ENCODE data around the gene XAGE2. TPM values are rescaled to one million over a fixed set of nuclear protein-coding genes. Genes with fewer than 3 reads are reported as not detected.

XAGE2 gene
- total and polyA plus RNA-seq, 4 donors, result not detected

GRCh38 chrX:52353838-52354237 is 15.0 kb upstream of the XAGE2 start:
- no peak overlapping the region for H3K9ac ChIP-seq (ENCODE audit: low read depth in 1 of 2, low read length in 2 of 2)
- H3K27me3 ChIP-seq (ENCODE audit: control insufficient read depth in 4 of 4, insufficient read depth in 4 of 4, low read length in 3 of 4), result peaks cover 0 to 2% (median 0%) of the 10 kb centered on the region in 4 donors
- H3K4me3 ChIP-seq (ENCODE audit: low read depth in 1 of 3, low read length in 3 of 3), result no peak overlapping the region
- no peaks in the 10 kb centered on the region for H3K4me1 ChIP-seq (ENCODE audit: control insufficient read depth in 4 of 4, insufficient read depth in 4 of 4, low read length in 3 of 4)
- no peak for DNase-seq (ENCODE audit: low spot score)
- H3K9me3 ChIP-seq (ENCODE audit: control insufficient read depth in 4 of 4, low read length in 3 of 4), result no peaks in the 10 kb centered on the region
- TF ChIP-seq CTCF (IDR thresholded peaks at IDR 0.05; ENCODE audit: low read depth, low read length, missing input control) (no peak), FOXA2 (IDR thresholded peaks at IDR 0.05) (no peak), RAD21 (IDR thresholded peaks at IDR 0.05) (no peak), NR2F2 (IDR thresholded peaks at IDR 0.05) (no peak)
- TF ChIP-seq, protein P1, sequence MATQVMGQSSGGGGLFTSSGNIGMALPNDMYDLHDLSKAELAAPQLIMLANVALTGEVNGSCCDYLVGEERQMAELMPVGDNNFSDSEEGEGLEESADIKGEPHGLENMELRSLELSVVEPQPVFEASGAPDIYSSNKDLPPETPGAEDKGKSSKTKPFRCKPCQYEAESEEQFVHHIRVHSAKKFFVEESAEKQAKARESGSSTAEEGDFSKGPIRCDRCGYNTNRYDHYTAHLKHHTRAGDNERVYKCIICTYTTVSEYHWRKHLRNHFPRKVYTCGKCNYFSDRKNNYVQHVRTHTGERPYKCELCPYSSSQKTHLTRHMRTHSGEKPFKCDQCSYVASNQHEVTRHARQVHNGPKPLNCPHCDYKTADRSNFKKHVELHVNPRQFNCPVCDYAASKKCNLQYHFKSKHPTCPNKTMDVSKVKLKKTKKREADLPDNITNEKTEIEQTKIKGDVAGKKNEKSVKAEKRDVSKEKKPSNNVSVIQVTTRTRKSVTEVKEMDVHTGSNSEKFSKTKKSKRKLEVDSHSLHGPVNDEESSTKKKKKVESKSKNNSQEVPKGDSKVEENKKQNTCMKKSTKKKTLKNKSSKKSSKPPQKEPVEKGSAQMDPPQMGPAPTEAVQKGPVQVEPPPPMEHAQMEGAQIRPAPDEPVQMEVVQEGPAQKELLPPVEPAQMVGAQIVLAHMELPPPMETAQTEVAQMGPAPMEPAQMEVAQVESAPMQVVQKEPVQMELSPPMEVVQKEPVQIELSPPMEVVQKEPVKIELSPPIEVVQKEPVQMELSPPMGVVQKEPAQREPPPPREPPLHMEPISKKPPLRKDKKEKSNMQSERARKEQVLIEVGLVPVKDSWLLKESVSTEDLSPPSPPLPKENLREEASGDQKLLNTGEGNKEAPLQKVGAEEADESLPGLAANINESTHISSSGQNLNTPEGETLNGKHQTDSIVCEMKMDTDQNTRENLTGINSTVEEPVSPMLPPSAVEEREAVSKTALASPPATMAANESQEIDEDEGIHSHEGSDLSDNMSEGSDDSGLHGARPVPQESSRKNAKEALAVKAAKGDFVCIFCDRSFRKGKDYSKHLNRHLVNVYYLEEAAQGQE (IDR thresholded peaks at IDR 0.05), result no peak
- no peak overlapping the region for H3K27ac ChIP-seq (ENCODE audit: low read depth in 1 of 2, low read length in 2 of 2)
- no peaks in the 10 kb centered on the region for H3K36me3 ChIP-seq (ENCODE audit: control insufficient read depth in 4 of 4, insufficient read depth in 3 of 4, low read depth in 1 of 4, low read length in 3 of 4)

DNA sequence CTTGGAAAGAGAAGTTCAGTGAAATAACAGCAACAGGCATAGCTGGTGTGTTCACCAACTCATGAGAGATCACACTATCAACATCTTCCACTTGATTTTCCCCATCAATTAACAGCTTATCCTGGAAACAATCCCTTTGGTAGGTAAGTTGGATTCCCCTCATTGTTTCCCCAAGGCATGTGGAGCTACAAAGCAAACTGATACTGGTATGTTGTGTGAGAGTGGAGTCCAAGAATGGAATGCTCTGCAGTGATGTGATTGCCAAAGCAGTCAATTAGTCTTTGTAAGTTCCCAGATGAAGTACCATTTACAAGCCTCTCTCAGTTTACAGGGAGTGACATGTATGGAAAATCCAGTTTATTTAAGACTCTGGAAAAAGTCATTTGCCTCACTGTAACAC is 13.7 kb upstream of the XAGE2 start:
- Histone ChIP-seq H3K27ac (ENCODE audit: low read depth in 1 of 2, low read length in 2 of 2) (no peak overlapping the region), H3K9me3 (ENCODE audit: control insufficient read depth in 4 of 4, low read length in 3 of 4) (no peaks in the 10 kb centered on the region), H3K9ac (ENCODE audit: low read depth in 1 of 2, low read length in 2 of 2) (no peak overlapping the region), H3K36me3 (ENCODE audit: control insufficient read depth in 4 of 4, insufficient read depth in 3 of 4, low read depth in 1 of 4, low read length in 3 of 4) (no peaks in the 10 kb centered on the region), H3K4me1 (ENCODE audit: control insufficient read depth in 4 of 4, insufficient read depth in 4 of 4, low read length in 3 of 4) (no peaks in the 10 kb centered on the region), H3K27me3 (ENCODE audit: control insufficient read depth in 4 of 4, insufficient read depth in 4 of 4, low read length in 3 of 4) (peaks cover 0 to 2% (median 0%) of the 10 kb centered on the region in 4 donors), H3K4me3 (ENCODE audit: low read depth in 1 of 3, low read length in 3 of 3) (no peak overlapping the region)
- TF ChIP-seq, protein P1 (IDR thresholded peaks at IDR 0.05), result no peak
- TF ChIP-seq, protein P2, sequence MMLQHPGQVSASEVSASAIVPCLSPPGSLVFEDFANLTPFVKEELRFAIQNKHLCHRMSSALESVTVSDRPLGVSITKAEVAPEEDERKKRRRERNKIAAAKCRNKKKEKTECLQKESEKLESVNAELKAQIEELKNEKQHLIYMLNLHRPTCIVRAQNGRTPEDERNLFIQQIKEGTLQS (IDR thresholded peaks at IDR 0.05), result no peak
- no peak for TF ChIP-seq EGR1 (IDR thresholded peaks at IDR 0.05; ENCODE audit: low read depth in 2 of 2)
- no peak for TF ChIP-seq NR2F2 (IDR thresholded peaks at IDR 0.05)
- no peak for TF ChIP-seq HNF4G (IDR thresholded peaks at IDR 0.05)
- TF ChIP-seq, protein P3, sequence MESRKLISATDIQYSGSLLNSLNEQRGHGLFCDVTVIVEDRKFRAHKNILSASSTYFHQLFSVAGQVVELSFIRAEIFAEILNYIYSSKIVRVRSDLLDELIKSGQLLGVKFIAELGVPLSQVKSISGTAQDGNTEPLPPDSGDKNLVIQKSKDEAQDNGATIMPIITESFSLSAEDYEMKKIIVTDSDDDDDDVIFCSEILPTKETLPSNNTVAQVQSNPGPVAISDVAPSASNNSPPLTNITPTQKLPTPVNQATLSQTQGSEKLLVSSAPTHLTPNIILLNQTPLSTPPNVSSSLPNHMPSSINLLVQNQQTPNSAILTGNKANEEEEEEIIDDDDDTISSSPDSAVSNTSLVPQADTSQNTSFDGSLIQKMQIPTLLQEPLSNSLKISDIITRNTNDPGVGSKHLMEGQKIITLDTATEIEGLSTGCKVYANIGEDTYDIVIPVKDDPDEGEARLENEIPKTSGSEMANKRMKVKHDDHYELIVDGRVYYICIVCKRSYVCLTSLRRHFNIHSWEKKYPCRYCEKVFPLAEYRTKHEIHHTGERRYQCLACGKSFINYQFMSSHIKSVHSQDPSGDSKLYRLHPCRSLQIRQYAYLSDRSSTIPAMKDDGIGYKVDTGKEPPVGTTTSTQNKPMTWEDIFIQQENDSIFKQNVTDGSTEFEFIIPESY (IDR thresholded peaks at IDR 0.05), result no peak
- TF ChIP-seq GABPA (IDR thresholded peaks at IDR 0.05 in 1 of 2, conservative IDR thresholded peaks at IDR 0.05 in 1 of 2), result no peak
- TF ChIP-seq FOXA2 (IDR thresholded peaks at IDR 0.05), result no peak
- no peak for TF ChIP-seq CTCF (IDR thresholded peaks at IDR 0.05; ENCODE audit: low read depth, low read length, missing input control)
- no peak for TF ChIP-seq FOXA1 (IDR thresholded peaks at IDR 0.05)
- TF ChIP-seq YY1 (IDR thresholded peaks at IDR 0.05), result no peak
- no peak for TF ChIP-seq SP1 (IDR thresholded peaks at IDR 0.05)
- no peak for TF ChIP-seq RXRA (IDR thresholded peaks at IDR 0.05)
- DNase-seq (ENCODE audit: low spot score), result no peak
